ENCODE results near the gene IGF1R.

Gene IGF1R

DNA sequence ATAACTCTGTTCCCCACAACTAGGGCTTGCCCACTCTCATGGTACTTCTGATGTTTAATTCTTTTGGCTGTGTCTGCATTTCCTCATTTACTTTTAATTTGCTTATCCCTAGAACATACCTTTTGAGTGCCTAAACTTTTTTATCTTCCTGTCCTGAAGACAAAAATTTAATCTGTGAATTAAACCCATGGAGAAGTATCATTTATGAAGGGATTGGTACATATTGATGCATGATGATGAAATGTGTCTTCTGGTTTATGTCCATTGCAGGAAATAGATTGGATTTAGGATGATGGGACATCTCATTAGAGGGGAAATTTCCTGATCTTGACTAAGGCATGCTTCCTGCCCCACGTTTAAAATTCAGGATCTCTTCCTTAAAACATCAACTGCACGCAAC, 249.8 kb downstream of the IGF1R start:
- no peak for DNase-seq

GRCh38 chr15:98899272-98900021, 251.1 kb downstream of the IGF1R start:
- DNase-seq = no peak

DNA sequence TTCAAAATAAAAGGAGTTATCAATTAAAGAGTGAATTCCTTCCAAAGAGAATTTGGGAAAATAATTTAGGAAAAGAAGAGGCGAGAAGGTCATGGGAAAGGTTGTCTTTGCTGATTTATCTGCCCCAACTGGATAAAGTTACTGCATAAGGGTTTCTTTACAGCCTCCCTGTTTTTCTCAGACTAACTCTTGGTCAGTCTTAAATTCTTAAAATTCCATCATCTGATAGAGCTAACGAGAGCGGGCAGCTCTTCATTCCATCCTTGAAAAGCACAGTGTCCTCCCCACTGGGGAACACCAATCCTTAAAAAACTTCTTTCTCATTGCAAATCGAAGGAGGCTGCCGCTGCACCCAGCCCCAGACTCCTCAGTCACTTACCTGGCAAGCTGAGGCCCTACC, 252.0 kb downstream of the IGF1R start:
- DNase-seq = no peak

DNA sequence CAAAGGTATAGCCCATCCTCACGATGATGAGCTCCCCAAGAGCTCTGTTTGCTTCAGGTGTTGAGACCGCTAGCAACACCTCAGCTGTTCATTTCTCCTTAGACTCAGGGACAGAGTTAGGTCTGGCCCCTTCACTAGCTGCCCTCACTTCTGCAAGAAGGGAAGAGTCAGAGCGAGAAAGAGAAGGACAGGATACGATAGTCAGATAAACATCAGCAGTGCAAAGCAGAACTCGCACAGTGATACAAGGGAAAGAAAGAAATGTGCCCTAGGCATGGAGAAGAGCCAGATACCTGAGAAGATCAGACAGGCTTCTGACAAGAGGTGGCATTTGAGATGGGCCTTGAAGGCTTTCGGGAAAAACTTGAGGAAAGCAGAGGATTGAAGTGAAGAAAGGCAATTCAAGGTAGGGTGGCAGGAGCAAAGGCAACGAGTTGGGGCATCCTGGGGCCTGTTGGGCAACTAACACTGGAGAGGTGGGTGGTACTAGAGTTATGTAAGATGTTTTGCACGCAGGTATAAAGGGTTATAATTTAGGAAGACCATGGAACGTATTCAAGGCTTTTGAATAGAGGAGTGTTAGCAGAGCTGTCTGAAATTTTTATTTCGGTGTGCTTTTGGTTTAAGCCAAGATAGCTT, 253.2 kb downstream of the IGF1R start:
- no peak for DNase-seq

GRCh38 chr15:98902931-98903330, 254.6 kb downstream of the IGF1R start:
- no peak for DNase-seq

DNA sequence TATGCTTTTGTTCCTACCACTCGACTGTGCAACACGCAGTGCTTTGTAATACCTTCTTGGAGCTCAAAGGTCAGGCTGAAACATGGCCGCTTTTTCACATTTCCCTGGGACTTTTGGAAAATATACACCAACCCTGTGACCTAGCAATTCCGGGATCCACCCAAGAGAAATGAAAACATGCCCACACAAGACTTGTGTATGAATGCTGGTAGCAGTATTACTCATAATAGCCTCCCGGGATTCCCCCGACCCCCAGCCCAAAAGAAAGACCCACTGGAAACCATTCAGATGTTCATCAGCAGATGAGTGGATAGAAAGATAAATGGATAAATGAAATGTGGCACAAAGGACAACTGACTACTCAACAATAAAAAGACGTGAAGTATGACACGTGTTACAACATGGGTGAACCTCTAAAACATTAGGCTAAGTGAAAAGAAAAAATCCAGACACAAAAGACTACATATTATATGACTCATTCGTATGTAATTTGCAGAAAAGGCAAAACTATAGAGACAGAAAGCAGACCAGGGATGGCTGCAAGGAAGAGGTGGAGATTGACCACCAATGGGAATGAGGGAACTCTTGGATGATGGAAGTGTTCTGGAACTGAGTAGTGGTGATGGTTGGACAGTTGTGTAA, 255.2 kb downstream of the IGF1R start:
- no peak for DNase-seq

- DNase-seq = peak; percentile 72
Observed at GRCh38 chr15:98904544-98904943, 256.2 kb downstream of the IGF1R start.

GRCh38 chr15:98905963-98906711, 257.8 kb downstream of the IGF1R start:
- no peak for DNase-seq

GRCh38 chr15:98906712-98907083, 258.4 kb downstream of the IGF1R start:
- no peak for DNase-seq

- DNase-seq = no peak
Observed at GRCh38 chr15:98907927-98908471, 259.7 kb downstream of the IGF1R start.

- DNase-seq = no peak
Observed at GRCh38 chr15:98909968-98910885, 261.9 kb downstream of the IGF1R start.

- DNase-seq = no peak
Observed at GRCh38 chr15:98914626-98915025, 266.3 kb downstream of the IGF1R start.

- no peak for DNase-seq
Observed at GRCh38 chr15:98916826-98917225, 268.5 kb downstream of the IGF1R start.

- no peak for DNase-seq
Observed at GRCh38 chr15:98917417-98917816, 269.1 kb downstream of the IGF1R start.

GRCh38 chr15:98920091-98920880, 271.9 kb downstream of the IGF1R start:
- no peak for DNase-seq

GRCh38 chr15:98923171-98923570, 274.8 kb downstream of the IGF1R start:
- DNase-seq = peak; percentile 52

DNA sequence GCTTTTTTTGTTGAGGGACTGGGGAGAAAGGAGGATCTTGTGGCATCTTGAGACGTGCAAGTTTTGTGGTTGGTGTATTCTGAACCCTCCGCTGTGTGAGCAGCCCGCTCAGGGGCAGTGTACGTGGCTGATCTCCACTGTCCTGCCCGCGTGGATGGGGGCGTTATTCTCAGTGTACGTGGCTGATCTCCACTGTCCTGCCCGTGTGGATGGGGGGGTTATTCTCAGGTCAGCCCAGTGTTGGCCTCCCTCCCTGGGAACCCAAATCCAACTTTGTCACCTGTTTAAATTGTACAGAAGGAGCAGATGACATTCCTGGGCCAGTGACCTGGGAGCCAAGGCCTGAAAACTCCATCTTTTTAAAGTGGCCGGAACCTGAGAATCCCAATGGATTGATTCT, 275.2 kb downstream of the IGF1R start:
- DNase-seq = no peak

- DNase-seq = no peak
Observed at GRCh38 chr15:98924401-98925049, 276.2 kb downstream of the IGF1R start.

- no peak for DNase-seq
Observed at GRCh38 chr15:98926236-98926635, 277.9 kb downstream of the IGF1R start.

DNA sequence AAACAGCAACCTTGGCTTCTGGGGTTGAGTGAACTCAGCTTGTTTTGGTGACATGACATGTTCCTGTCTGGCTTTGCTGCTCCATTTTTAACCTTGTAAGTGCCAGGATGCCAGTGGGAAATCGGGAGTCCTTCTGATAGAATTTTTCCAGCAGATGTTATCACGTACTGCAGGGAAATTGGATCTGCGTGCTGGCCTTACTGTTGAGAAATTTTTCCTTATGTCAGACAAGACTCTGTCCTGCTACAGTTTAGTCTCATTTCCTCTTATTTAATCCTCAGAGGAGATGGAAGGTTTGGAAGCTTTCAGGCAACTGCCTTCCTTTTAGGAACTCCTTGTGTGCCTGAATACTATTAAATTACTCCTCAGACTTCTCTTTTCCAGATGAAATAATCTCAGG, 278.7 kb downstream of the IGF1R start:
- DNase-seq = no peak

GRCh38 chr15:98927996-98928395, 279.7 kb downstream of the IGF1R start:
- DNase-seq = no peak
